ENCODE data around the gene ZYG11B. TPM values are rescaled to one million over a fixed set of nuclear protein-coding genes. Genes with fewer than 3 reads are reported as not detected.

The ZYG11B gene
- total and polyA plus RNA-seq, 2 of the 13 experiments (the other 11 are each of a cell fraction or from before 2014, with no cell fraction given), result 6.9 to 17.9 TPM

DNA sequence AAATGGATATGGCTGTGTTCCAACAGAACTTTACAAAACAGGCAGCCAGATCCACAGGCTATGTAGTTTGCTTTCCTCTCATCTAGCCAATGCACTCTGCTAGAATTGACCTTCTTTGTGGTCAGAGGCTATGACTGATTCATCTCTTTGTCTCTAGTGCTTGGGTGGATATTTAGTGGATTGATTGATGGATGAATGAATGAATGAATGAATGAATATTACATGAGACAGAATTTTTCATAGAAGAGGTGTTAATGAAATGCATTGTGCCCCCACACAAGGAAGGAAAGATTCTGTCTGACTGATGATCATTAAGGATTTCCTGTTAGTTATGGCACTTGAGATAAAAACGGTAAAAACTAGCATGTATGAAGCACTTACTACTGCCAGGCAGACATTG lies 65.8 kb downstream of the ZYG11B start:
- CTCF ChIA-PET (ENCODE audit: low intra/inter-chr PET ratio, low total read pairs), result no interaction called here
- 92% methylated on average over 1 of the region's 1 CpG for WGBS (ENCODE audit: low lambda C conversion rate)
- no TSS peak for BruUV-seq (replicated peaks)
- no peak for TF ChIP-seq RXRB (CRISPR knock-in tag; IDR thresholded peaks at IDR 0.05; ENCODE audit: borderline replicate concordance)
- no peak for TF ChIP-seq ZNF780A (CRISPR knock-in tag; IDR thresholded peaks at IDR 0.05)
- no peak for TF ChIP-seq ZNF75D (CRISPR knock-in tag; IDR thresholded peaks at IDR 0.05; ENCODE audit: borderline replicate concordance)
- no peak for TF ChIP-seq HNRNPH1 (optimal IDR thresholded peaks at IDR 0.05; ENCODE audit: low read depth, low read length)
- no peak for TF ChIP-seq MLLT10 (CRISPR knock-in tag; IDR thresholded peaks at IDR 0.05)
- TF ChIP-seq FOXO1 (CRISPR knock-in tag; IDR thresholded peaks at IDR 0.05), result no peak
- no peak for TF ChIP-seq RNF2 (conservative IDR thresholded peaks at IDR 0.05; ENCODE audit: low read depth)
- no peak for TF ChIP-seq ZNF709 (CRISPR knock-in tag; IDR thresholded peaks at IDR 0.05)
- TF ChIP-seq ZNF879 (CRISPR knock-in tag; IDR thresholded peaks at IDR 0.05), result no peak
- TF ChIP-seq, protein P1, sequence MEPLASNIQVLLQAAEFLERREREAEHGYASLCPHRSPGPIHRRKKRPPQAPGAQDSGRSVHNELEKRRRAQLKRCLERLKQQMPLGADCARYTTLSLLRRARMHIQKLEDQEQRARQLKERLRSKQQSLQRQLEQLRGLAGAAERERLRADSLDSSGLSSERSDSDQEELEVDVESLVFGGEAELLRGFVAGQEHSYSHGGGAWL (CRISPR knock-in tag; IDR thresholded peaks at IDR 0.05), result no peak
- TF ChIP-seq SMYD3 (CRISPR knock-in tag; IDR thresholded peaks at IDR 0.05), result no peak
- TF ChIP-seq HMG20B (CRISPR knock-in tag; conservative IDR thresholded peaks at IDR 0.05), result no peak
- TF ChIP-seq, protein P2, sequence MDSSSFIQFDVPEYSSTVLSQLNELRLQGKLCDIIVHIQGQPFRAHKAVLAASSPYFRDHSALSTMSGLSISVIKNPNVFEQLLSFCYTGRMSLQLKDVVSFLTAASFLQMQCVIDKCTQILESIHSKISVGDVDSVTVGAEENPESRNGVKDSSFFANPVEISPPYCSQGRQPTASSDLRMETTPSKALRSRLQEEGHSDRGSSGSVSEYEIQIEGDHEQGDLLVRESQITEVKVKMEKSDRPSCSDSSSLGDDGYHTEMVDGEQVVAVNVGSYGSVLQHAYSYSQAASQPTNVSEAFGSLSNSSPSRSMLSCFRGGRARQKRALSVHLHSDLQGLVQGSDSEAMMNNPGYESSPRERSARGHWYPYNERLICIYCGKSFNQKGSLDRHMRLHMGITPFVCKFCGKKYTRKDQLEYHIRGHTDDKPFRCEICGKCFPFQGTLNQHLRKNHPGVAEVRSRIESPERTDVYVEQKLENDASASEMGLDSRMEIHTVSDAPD (CRISPR knock-in tag; IDR thresholded peaks at IDR 0.05), result no peak
- TF ChIP-seq TEAD2 (CRISPR knock-in tag; IDR thresholded peaks at IDR 0.05), result no peak
- TF ChIP-seq, protein P3, sequence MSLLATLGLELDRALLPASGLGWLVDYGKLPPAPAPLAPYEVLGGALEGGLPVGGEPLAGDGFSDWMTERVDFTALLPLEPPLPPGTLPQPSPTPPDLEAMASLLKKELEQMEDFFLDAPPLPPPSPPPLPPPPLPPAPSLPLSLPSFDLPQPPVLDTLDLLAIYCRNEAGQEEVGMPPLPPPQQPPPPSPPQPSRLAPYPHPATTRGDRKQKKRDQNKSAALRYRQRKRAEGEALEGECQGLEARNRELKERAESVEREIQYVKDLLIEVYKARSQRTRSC (CRISPR knock-in tag; IDR thresholded peaks at IDR 0.05; ENCODE audit: low read depth), result no peak
- no peak overlapping the region for H2AFZ ChIP-seq (ENCODE audit: low read length)
- H3K36me3 ChIP-seq (replicated peaks in 1 of 2; ENCODE audit: control insufficient read depth in 1 of 2, insufficient read depth in 2 of 2, low read length in 2 of 2), result peaks cover 1 to 27% of the 10 kb centered on the region in 2 experiments; a peak in 4 of 5 replicates
- H3K27me3 ChIP-seq (ENCODE audit: control insufficient read depth in 1 of 2, insufficient read depth in 2 of 2, low read length in 2 of 2), result no peaks in the 10 kb centered on the region
- ATAC-seq (no peak), FAIRE-seq (no peak), DNase-seq (ENCODE audit: low spot score) (no peak)
- no peak overlapping the region for H3K9ac ChIP-seq (ENCODE audit: insufficient read depth, low read depth, low read length)
- in situ Hi-C loops (cut with HindIII; ENCODE audit: extremely low pct_ligation_motif_present, low pct_unique_long_range_greater_than_20kb), result no loop called here
- H3K4me1 ChIP-seq (ENCODE audit: insufficient read depth, low read length), result no peaks in the 10 kb centered on the region
- intact Hi-C loops (cut with micrococcal nuclease; ENCODE audit: unreplicated experiment), result no loop called here
- H3K79me2 ChIP-seq (ENCODE audit: insufficient read depth, low read length), result no peaks in the 10 kb centered on the region
- no peak overlapping the region for H3K27ac ChIP-seq (ENCODE audit: extremely low read length, insufficient read depth, low read length)
- no peaks in the 10 kb centered on the region for H3K9me3 ChIP-seq (ENCODE audit: low read length)
- no peaks in the 10 kb centered on the region for H4K20me1 ChIP-seq (ENCODE audit: insufficient read depth, low read length)
- no peak overlapping the region for H3K4me2 ChIP-seq (ENCODE audit: low read depth, low read length)
- POLR2A ChIA-PET, result no interaction called here
- H3K4me3 ChIP-seq (replicated peaks in 1 of 3; ENCODE audit: insufficient read depth in 1 of 3, low read depth in 2 of 3, low read length in 3 of 3), result no peak overlapping the region

Measured in HepG2 (cell line).